PC-3 (cell line): ENCODE data around the gene ADK.

Experiments
- EZH2 ChIP-seq: fragments of 300-600 bp; sonication (generic); IDR thresholded peaks from one replicate; pipeline ENCODE4 v1.6.1; 2017; ENCODE audit warnings: antibody characterized with exemption, mild to moderate bottlenecking, low read length; ENCODE audit not compliant: unreplicated experiment
- EZH2phosphoT487 ChIP-seq: fragments of 300-600 bp; sonication (generic); IDR thresholded peaks from 2 replicates; pipeline ENCODE4 v1.6.1; 2018; ENCODE audit warnings: mild to moderate bottlenecking, antibody characterized with exemption, low read length, borderline replicate concordance
- TF ChIP-seq, protein P1 (sequence below): fragments of 300-600 bp; sonication (generic); conservative IDR thresholded peaks from 2 replicates; pipeline ENCODE4 v1.5.1; 2017; ENCODE audit warnings: antibody characterized with exemption, low read depth, mild to moderate bottlenecking, low read length

DNA sequence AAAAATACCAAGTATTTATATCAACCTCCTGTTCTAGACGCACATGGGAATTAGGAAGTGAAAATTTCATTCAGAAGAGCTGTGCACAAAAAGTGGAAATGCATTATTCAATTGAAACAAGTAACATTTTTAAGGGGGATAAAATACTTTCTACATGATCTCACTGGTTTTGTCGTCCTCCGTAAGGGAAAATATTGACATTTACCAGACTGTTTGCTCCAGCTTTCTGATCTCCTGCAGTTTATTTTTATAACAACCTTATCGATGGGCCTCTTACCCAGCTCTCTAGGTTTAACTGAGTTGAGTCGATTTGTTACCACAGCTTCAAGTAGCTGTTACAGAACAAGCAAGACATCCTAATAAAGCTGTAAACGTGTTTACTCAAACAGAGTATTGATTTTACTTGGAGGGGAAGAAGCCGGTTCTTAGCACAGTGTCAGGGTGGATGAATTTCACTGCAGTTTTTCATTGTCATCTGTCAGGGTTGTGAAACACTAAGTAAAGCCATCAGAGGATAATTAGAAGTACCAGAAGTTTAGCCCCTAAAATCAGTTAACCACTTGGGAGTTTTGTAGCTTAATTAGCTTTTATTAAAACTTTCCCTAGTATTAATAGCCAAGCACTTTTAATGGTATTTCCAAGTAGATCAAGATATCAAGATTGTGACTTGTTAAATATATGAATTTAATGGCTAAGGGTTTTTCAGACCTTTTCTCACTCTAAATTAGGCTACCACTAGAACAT, 532.8 kb downstream of the ADK start:
- TF ChIP-seq, protein P1, sequence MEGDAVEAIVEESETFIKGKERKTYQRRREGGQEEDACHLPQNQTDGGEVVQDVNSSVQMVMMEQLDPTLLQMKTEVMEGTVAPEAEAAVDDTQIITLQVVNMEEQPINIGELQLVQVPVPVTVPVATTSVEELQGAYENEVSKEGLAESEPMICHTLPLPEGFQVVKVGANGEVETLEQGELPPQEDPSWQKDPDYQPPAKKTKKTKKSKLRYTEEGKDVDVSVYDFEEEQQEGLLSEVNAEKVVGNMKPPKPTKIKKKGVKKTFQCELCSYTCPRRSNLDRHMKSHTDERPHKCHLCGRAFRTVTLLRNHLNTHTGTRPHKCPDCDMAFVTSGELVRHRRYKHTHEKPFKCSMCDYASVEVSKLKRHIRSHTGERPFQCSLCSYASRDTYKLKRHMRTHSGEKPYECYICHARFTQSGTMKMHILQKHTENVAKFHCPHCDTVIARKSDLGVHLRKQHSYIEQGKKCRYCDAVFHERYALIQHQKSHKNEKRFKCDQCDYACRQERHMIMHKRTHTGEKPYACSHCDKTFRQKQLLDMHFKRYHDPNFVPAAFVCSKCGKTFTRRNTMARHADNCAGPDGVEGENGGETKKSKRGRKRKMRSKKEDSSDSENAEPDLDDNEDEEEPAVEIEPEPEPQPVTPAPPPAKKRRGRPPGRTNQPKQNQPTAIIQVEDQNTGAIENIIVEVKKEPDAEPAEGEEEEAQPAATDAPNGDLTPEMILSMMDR: no peak
- no peak for TF ChIP-seq EZH2phosphoT487
- no peak for TF ChIP-seq EZH2
